Measurements from ENCODE around the gene ATP6V0A1. TPM values are rescaled to one million over a fixed set of nuclear protein-coding genes. Genes with fewer than 3 reads are reported as not detected.

Gene ATP6V0A1
- total RNA-seq, 2 donors from 2014 or later: 77.6 to 93.0 TPM

GRCh38 chr17:42422412-42422957 is 36.2 kb upstream of the ATP6V0A1 start:
- Histone ChIP-seq H3K4me1 (peaks cover 9% of the 10 kb centered on the region), H3K36me3 (no peaks in the 10 kb centered on the region), H3K9me3 (no peaks in the 10 kb centered on the region), H3K27ac (peak overlapping the region; percentile 82), H3K27me3 (peaks cover 17% of the 10 kb centered on the region), H3K9ac (ENCODE audit: low read depth in 2 of 2, low read length in 2 of 2) (peak overlapping the region; percentile 81 to 90), H3K4me3 (peak overlapping the region; percentile 70)
- DNase-seq: no peak
- intact Hi-C loops (cut with DNase I): no loop called here
- TF ChIP-seq, protein P1, sequence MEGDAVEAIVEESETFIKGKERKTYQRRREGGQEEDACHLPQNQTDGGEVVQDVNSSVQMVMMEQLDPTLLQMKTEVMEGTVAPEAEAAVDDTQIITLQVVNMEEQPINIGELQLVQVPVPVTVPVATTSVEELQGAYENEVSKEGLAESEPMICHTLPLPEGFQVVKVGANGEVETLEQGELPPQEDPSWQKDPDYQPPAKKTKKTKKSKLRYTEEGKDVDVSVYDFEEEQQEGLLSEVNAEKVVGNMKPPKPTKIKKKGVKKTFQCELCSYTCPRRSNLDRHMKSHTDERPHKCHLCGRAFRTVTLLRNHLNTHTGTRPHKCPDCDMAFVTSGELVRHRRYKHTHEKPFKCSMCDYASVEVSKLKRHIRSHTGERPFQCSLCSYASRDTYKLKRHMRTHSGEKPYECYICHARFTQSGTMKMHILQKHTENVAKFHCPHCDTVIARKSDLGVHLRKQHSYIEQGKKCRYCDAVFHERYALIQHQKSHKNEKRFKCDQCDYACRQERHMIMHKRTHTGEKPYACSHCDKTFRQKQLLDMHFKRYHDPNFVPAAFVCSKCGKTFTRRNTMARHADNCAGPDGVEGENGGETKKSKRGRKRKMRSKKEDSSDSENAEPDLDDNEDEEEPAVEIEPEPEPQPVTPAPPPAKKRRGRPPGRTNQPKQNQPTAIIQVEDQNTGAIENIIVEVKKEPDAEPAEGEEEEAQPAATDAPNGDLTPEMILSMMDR (IDR thresholded peaks at IDR 0.05): no peak

DNA sequence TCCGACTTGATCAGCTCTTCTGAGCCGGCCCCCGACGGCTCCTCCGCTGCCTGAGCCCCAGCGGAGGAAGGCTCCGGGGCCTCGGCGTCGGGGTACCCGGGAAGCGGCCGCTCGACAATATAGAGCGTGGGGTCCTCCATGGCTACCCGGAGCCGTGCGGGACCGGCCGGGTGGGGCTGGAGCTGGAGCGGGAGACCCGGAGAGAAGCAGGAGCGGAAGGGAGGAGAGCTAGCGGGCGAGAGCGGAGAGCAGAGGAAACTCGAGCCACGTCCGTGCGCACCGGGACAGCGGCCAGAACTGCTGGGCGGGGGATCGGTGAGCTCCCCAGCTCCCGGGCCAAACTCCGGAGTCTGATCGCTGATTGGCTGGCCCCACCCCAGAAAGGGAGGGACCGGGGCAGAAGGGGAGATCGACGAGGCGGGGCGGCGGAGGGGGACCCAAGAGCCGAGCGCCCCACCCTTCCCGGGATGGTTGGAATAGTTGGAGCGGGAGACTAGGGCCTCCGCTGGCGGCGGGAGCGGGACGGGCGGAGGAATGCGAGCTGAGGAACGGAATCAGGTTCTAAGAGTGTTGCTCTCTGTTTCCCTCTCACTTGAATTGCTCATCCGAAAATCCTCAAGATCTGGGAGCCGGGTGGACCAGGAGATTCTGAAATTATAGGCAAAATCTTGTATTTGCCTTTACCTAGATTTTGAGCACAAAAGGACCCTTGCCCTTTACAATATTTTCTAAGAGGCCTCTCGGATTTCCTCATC is 35.5 kb upstream of the ATP6V0A1 start, which contains the start of gene CAVIN1:
CAVIN1 (minus strand) TSS at position 299 of the 755 bp plus-strand sequence; CDS start at position 140, 159 bp downstream.
- Histone ChIP-seq H3K9ac (ENCODE audit: low read depth in 2 of 2, low read length in 2 of 2) (peak within 1 kb of the TSS; percentile 81 to 90), H3K9me3 (no peaks in the 10 kb centered on the region), H3K4me3 (peak within 1 kb of the TSS; percentile 70), H3K4me1 (peaks cover 9% of the 10 kb centered on the region), H3K36me3 (no peaks in the 10 kb centered on the region), H3K27me3 (peaks cover 17% of the 10 kb centered on the region), H3K27ac (peak within 1 kb of the TSS; percentile 82)
- intact Hi-C loops (cut with DNase I): no loop called here
- TF ChIP-seq, protein P1 (IDR thresholded peaks at IDR 0.05): no peak
- peak; percentile 95 for DNase-seq

- peaks cover 9% of the 10 kb centered on the region for H3K4me1 ChIP-seq
- TF ChIP-seq, protein P1 (IDR thresholded peaks at IDR 0.05): no peak
- H3K4me3 ChIP-seq: no peak overlapping the region
- H3K9me3 ChIP-seq: no peaks in the 10 kb centered on the region
- H3K9ac ChIP-seq (ENCODE audit: low read depth in 2 of 2, low read length in 2 of 2): no peak overlapping the region
- DNase-seq: no peak
- peaks cover 17% of the 10 kb centered on the region for H3K27me3 ChIP-seq
- H3K36me3 ChIP-seq: no peaks in the 10 kb centered on the region
- no peak overlapping the region for H3K27ac ChIP-seq
- intact Hi-C loops (cut with DNase I): no loop called here
Observed at GRCh38 chr17:42423766-42424165, 34.9 kb upstream of the ATP6V0A1 start.

- no peaks in the 10 kb centered on the region for H3K36me3 ChIP-seq
- TF ChIP-seq, protein P1 (IDR thresholded peaks at IDR 0.05): no peak
- no peak overlapping the region for H3K9ac ChIP-seq (ENCODE audit: low read depth in 2 of 2, low read length in 2 of 2)
- no peak for DNase-seq
- peaks cover 9% of the 10 kb centered on the region for H3K4me1 ChIP-seq
- intact Hi-C loops (cut with DNase I): no loop called here
- H3K9me3 ChIP-seq: no peaks in the 10 kb centered on the region
- no peak overlapping the region for H3K4me3 ChIP-seq
- H3K27ac ChIP-seq: no peak overlapping the region
- peaks cover 17% of the 10 kb centered on the region for H3K27me3 ChIP-seq
Observed at GRCh38 chr17:42424991-42425610, 33.6 kb upstream of the ATP6V0A1 start.

DNA sequence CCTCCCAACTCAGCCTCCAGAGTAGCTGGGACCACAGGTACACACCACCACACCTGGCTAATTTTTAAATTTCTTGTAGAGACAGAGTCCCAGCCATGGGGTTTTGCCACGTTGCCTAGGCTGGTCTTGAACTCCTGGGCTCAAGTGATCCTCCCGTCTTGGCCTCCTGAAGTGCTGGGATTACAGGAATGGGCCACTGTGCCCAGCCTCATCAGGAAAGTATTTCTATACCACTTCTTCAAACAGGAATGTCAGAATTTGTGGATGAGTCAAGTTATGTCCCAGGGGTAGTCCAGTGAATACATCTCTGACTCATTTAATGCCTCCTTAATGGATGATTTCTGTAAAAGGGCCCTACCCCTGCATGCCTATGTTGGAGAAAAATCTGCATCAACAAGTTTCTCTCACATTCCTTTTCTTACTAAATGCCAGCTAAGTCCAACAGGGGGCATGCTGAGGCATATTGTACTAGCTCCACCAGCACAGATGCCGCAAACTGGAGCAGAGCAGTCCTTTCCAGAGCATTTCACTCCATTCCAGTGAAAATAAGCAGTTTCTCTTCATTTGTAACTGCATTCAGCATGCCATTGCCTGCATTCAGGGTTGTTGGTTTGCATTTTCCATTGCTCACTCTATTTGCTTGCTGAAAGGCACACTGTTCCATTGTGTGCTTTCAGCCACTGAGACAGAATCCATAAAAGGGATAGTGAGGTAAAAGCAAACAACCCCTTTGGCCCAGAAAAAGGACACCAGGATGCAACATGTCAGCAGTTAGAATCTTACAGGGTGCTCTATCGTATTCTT is 30.3 kb upstream of the ATP6V0A1 start:
- Histone ChIP-seq H3K27ac (no peak overlapping the region), H3K27me3 (no peaks in the 10 kb centered on the region), H3K36me3 (no peaks in the 10 kb centered on the region), H3K9ac (ENCODE audit: low read depth in 2 of 2, low read length in 2 of 2) (peak overlapping the region in 1 of 2 donors; percentile 61), H3K4me1 (no peaks in the 10 kb centered on the region), H3K9me3 (no peaks in the 10 kb centered on the region), H3K4me3 (no peak overlapping the region)
- peak; percentile 70 for DNase-seq
- intact Hi-C loops (cut with DNase I): loop anchor here (2.0 kb wide), 1 partner anchor 88 kb away; no protein-coding TSS in a partner anchor
- TF ChIP-seq, protein P1 (IDR thresholded peaks at IDR 0.05): peak; percentile 74

Measured in colonic mucosa (tissue), 4 donors.